HepG2 (cell line): ENCODE results near the gene ABHD6. TPM values are rescaled to one million over a fixed set of nuclear protein-coding genes. Genes with fewer than 3 reads are reported as not detected.

ENCODE experiments used
- ATAC-seq: fragments of 200-7000 bp; cut with Tn5 transposase; 3 replicates; pipeline ENCODE4 v1.9.1; 2020; ENCODE audit warnings: mild to moderate bottlenecking, moderate library complexity
- BruUV-seq: library from RNA; stranded (reverse); fragments of 400-500 nt; replicated peaks from 2 replicates; lab custom pipeline; 2021; lab: Mats Ljungman, UMichigan
- CTCF ChIA-PET: fragments of 300-600 bp; formaldehyde crosslinking; extraction: SDS; loops from one replicate; lab custom pipeline; 2021; ENCODE audit warnings: low total read pairs, inconsistent platforms, low intra/inter-chr PET ratio; lab: Yijun Ruan, JAX
- POLR2A ChIA-PET: fragments of 350-600 bp; sonication (Branson Sonifier 250); formaldehyde crosslinking; loops from one replicate; lab custom pipeline; 2020; ENCODE audit warnings: antibody characterized with exemption, inconsistent platforms; lab: Yijun Ruan, JAX
- DNase-seq: peaks from one replicate; pipeline ENCODE4 v3.0.0-alpha.2; 2015; ENCODE audit warnings: low spot score
- FAIRE-seq: peaks from 3 replicates; lab custom pipeline; 2011; peaks lifted over from hg19 to GRCh38; lab: Jason Lieb, UNC
- H2AFZ ChIP-seq: one replicate; pipeline ENCODE4 v1.6.1; 2011; ENCODE audit warnings: low read length, inconsistent platforms
- H3K27ac ChIP-seq: fragments of 300-600 bp; 3 replicates; pipeline ENCODE4 v1.8.0; 2011; ENCODE audit warnings: mixed run types, mild to moderate bottlenecking, mixed read lengths, low read length, inconsistent platforms; ENCODE audit not compliant: insufficient read depth; ENCODE audit errors: extremely low read length
- H3K27me3 ChIP-seq, 2 experiments: fragments of 200-600 bp in 1 of 2; 2 replicates in 1 of 2; 3 replicates in 1 of 2; pipeline versions ENCODE4 v1.6.0 to v1.8.0; 2011; ENCODE audit warnings: low read length in 2 of 2, mild to moderate bottlenecking in 2 of 2, moderate library complexity in 2 of 2, inconsistent platforms in 1 of 2; ENCODE audit not compliant: insufficient read depth in 2 of 2, control insufficient read depth in 1 of 2
- H3K36me3 ChIP-seq, 2 experiments: fragments of 200-600 bp in 1 of 2; replicated peaks in 1 of 2; 2 replicates in 1 of 2; 3 replicates in 1 of 2; pipeline versions ENCODE4 v1.5.1 to v1.8.0; 2011; ENCODE audit warnings: low read length in 2 of 2, inconsistent platforms in 1 of 2; ENCODE audit not compliant: insufficient read depth in 2 of 2, control insufficient read depth in 1 of 2
- H3K4me1 ChIP-seq: 2 replicates; pipeline ENCODE4 v1.5.1; 2012; ENCODE audit warnings: low read length, inconsistent platforms; ENCODE audit not compliant: insufficient read depth
- H3K4me2 ChIP-seq: 2 replicates; pipeline ENCODE4 v1.6.0; 2011; ENCODE audit warnings: low read depth, low read length, inconsistent platforms
- H3K4me3 ChIP-seq, 3 experiments: fragments of 200-600 bp in 1 of 3; sonication (generic), shearing (Covaris generic) in 1 of 3; replicated peaks in 1 of 3; 2 replicates each; pipeline ENCODE4 v1.5.1; 2011 to 2016; ENCODE audit warnings: low read length in 3 of 3, inconsistent platforms in 2 of 3, low read depth in 2 of 3, mild to moderate bottlenecking in 2 of 3, control low read depth in 1 of 3, mixed read lengths in 1 of 3; ENCODE audit not compliant: insufficient read depth in 1 of 3
- H3K79me2 ChIP-seq: one replicate; pipeline ENCODE4 v1.6.1; 2011; ENCODE audit warnings: low read length, inconsistent platforms; ENCODE audit not compliant: insufficient read depth
- H3K9ac ChIP-seq: 2 replicates; pipeline ENCODE4 v1.6.0; 2011; ENCODE audit warnings: mild to moderate bottlenecking, low read depth, low read length, inconsistent platforms; ENCODE audit not compliant: insufficient read depth
- H3K9me3 ChIP-seq: 2 replicates; pipeline ENCODE4 v1.5.1; 2012; ENCODE audit warnings: mild to moderate bottlenecking, low read length
- H4K20me1 ChIP-seq: 2 replicates; pipeline ENCODE4 v1.6.0; 2011; ENCODE audit warnings: inconsistent platforms, mild to moderate bottlenecking, low read length, moderate library complexity; ENCODE audit not compliant: insufficient read depth
- GABPA ChIP-seq, 2 experiments: IDR thresholded peaks; 2 replicates each; pipeline ENCODE4 v1.6.1; 2011 to 2016; ENCODE audit warnings: low read depth in 2 of 2, low read length in 1 of 2, missing biosample characterization in 1 of 2, missing genetic modification characterization in 1 of 2
- MNT ChIP-seq: fragments of 450-650 bp; IDR thresholded peaks from 2 replicates; pipeline ENCODE4 v1.6.1; 2016
- REXO4 ChIP-seq: sonication (generic); formaldehyde crosslinking; IDR thresholded peaks from 2 replicates; pipeline ENCODE4 v1.8.0; 2022; ENCODE audit warnings: missing genetic modification reagents, mild to moderate bottlenecking, borderline replicate concordance
- SIN3A ChIP-seq: IDR thresholded peaks from 2 replicates; pipeline ENCODE4 v1.6.1; 2011; ENCODE audit warnings: low read depth, mild to moderate bottlenecking, control low read depth, low read length, borderline replicate concordance
- STAT6 ChIP-seq: sonication (generic); formaldehyde crosslinking; IDR thresholded peaks from 2 replicates; pipeline ENCODE4 v1.4.0; 2020; ENCODE audit warnings: missing genetic modification reagents, mild to moderate bottlenecking, borderline replicate concordance
- ZNF33A ChIP-seq: sonication (generic); formaldehyde crosslinking; IDR thresholded peaks from 2 replicates; pipeline ENCODE4 v1.5.1; 2020; ENCODE audit warnings: missing genetic modification reagents, mild to moderate bottlenecking, moderate library complexity, borderline replicate concordance
- ZNF609 ChIP-seq: sonication (generic); formaldehyde crosslinking; IDR thresholded peaks from 2 replicates; pipeline ENCODE4 v1.4.0; 2020; ENCODE audit warnings: mild to moderate bottlenecking, missing genetic modification reagents, borderline replicate concordance
- WGBS: methylation state at CpG from one replicate; pipeline ENCODE4 v1.1.6; 2017; ENCODE audit warnings: low lambda C conversion rate; 5-methylcytosine and 5-hydroxymethylcytosine counted together
- in situ Hi-C: cut with HindIII; loops from 2 replicates; pipeline ENCODE4 v1.10.0; 2017; ENCODE audit warnings: low pct_unique_long_range_greater_than_20kb; ENCODE audit not compliant: extremely low pct_ligation_motif_present
- intact Hi-C: fragments of 100-400 bp; cut with micrococcal nuclease; formaldehyde crosslinking; loops from one replicate; pipeline ENCODE4 v1.10.0; 2022; ENCODE audit not compliant: unreplicated experiment
- polyA plus RNA-seq, 8 experiments: library from polyadenylated mRNA; depleted of rRNA in 3 of 8; stranded (reverse) in 7 of 8; unstranded in 1 of 8; fragments of >200 nt; fragmentation: Illumina TruSeq in 4 of 8; extraction: Trizol in 4 of 8; gene quantifications; 2 replicates each; pipeline versions ENCODE4 v1.2.1 to v1.2.3, GENCODE V29; 2011 to 2016; ENCODE audit warnings: low read depth in 4 of 8, missing spikeins in 1 of 8, mixed read lengths in 1 of 8; ENCODE audit not compliant: insufficient read depth in 1 of 8
- total RNA-seq, 5 experiments: library from RNA; depleted of rRNA; stranded (reverse); fragments of >200 nt; fragmentation: Illumina TruSeq; extraction: Trizol; gene quantifications; 2 replicates each; pipeline ENCODE4 v1.2.3, GENCODE V29; 2016; ENCODE audit warnings: low read depth in 1 of 5
- TF ChIP-seq, protein P1 (sequence below): sonication (generic); formaldehyde crosslinking; IDR thresholded peaks from 2 replicates; pipeline ENCODE4 v1.4.0; 2020; ENCODE audit warnings: missing genetic modification reagents, borderline replicate concordance

ABHD6 gene
- total and polyA plus RNA-seq, 2 of the 13 experiments (the other 11 are each of a cell fraction or from before 2014, with no cell fraction given), result 9.0 to 17.2 TPM

- Histone ChIP-seq H3K27me3 (0 out of 5 replicates have a peak, but pooled peaks cover 0 to 3% of the 10 kb centered on the region in 2 experiments), H3K4me2 (no peak overlapping the region), H3K9me3 (no peaks in the 10 kb centered on the region), H2AFZ (no peak overlapping the region), H3K4me1 (peaks cover 21% of the 10 kb centered on the region), H3K4me3 (no peak overlapping the region), H3K27ac (no peak overlapping the region), H3K36me3 (no peaks in the 10 kb centered on the region; a peak in 1 of 5 replicates), H3K9ac (no peak overlapping the region), H3K79me2 (no peaks in the 10 kb centered on the region), H4K20me1 (no peaks in the 10 kb centered on the region)
- no peak for DNase-seq
- ATAC-seq, result peak; percentile 36; the same call in 2 of the 3 replicates
- in situ Hi-C loops, result no loop called here
- CTCF ChIA-PET, result no interaction called here
- intact Hi-C loops, result no loop called here
- 62% methylated on average over 2 of the region's 3 CpGs for WGBS
- TF ChIP-seq ZNF33A (CRISPR knock-in tag) (no peak), ZNF609 (no peak), MNT (no peak), GABPA (IDR thresholded peaks at IDR 0.05; ENCODE audit: low read depth, low read length) (no peak), GABPA (CRISPR knock-in tag; IDR thresholded peaks at IDR 0.05; ENCODE audit: low read depth) (no peak), SIN3A (no peak), STAT6 (no peak), REXO4 (no peak)
- TF ChIP-seq, protein P1, sequence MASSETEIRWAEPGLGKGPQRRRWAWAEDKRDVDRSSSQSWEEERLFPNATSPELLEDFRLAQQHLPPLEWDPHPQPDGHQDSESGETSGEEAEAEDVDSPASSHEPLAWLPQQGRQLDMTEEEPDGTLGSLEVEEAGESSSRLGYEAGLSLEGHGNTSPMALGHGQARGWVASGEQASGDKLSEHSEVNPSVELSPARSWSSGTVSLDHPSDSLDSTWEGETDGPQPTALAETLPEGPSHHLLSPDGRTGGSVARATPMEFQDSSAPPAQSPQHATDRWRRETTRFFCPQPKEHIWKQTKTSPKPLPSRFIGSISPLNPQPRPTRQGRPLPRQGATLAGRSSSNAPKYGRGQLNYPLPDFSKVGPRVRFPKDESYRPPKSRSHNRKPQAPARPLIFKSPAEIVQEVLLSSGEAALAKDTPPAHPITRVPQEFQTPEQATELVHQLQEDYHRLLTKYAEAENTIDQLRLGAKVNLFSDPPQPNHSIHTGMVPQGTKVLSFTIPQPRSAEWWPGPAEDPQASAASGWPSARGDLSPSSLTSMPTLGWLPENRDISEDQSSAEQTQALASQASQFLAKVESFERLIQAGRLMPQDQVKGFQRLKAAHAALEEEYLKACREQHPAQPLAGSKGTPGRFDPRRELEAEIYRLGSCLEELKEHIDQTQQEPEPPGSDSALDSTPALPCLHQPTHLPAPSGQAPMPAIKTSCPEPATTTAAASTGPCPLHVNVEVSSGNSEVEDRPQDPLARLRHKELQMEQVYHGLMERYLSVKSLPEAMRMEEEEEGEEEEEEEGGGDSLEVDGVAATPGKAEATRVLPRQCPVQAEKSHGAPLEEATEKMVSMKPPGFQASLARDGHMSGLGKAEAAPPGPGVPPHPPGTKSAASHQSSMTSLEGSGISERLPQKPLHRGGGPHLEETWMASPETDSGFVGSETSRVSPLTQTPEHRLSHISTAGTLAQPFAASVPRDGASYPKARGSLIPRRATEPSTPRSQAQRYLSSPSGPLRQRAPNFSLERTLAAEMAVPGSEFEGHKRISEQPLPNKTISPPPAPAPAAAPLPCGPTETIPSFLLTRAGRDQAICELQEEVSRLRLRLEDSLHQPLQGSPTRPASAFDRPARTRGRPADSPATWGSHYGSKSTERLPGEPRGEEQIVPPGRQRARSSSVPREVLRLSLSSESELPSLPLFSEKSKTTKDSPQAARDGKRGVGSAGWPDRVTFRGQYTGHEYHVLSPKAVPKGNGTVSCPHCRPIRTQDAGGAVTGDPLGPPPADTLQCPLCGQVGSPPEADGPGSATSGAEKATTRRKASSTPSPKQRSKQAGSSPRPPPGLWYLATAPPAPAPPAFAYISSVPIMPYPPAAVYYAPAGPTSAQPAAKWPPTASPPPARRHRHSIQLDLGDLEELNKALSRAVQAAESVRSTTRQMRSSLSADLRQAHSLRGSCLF (CRISPR knock-in tag), result no peak
- TF ChIP-seq, all 625 proteins: peak for 0
- FAIRE-seq, result no peak
- no TSS peak for BruUV-seq
- POLR2A ChIA-PET, result no interaction called here
Observed at GRCh38 chr3:58298190-58298589, 60.6 kb downstream of the ABHD6 start.
